Sigmoid colon (tissue), 4 donors: Measurements from ENCODE around the gene PTH2R.

Source experiments
- CTCF ChIP-seq, 4 experiments: fragments of 450-650 bp in 3 of 4; fragments of 200-600 bp in 1 of 4; IDR thresholded peaks; one replicate each; pipeline ENCODE4 v1.5.1; 2016 to 2019; ENCODE audit warnings: antibody characterized with exemption in 4 of 4, mild to moderate bottlenecking in 3 of 4, moderate library complexity in 2 of 4
- EP300 ChIP-seq, 4 donors: sonication (generic); formaldehyde crosslinking; IDR thresholded peaks; one replicate each; pipeline ENCODE4 v1.6.1; 2017; ENCODE audit warnings: antibody characterized with exemption in 4 of 4
- POLR2A ChIP-seq, 2 donors: fragments of 450-650 bp; IDR thresholded peaks; one replicate each; pipeline ENCODE4 v1.6.1; 2016; ENCODE audit warnings: antibody characterized with exemption in 2 of 2, mild to moderate bottlenecking in 2 of 2, moderate library complexity in 2 of 2
- POLR2AphosphoS5 ChIP-seq, 4 donors: sonication (generic); formaldehyde crosslinking; IDR thresholded peaks; one replicate each; pipeline ENCODE4 v1.6.1; 2017; ENCODE audit warnings: antibody characterized with exemption in 4 of 4

GRCh38 chr2:208515099-208515498 lies 108.5 kb downstream of the PTH2R start:
- no peak for TF ChIP-seq CTCF (IDR thresholded peaks at IDR 0.05)
- no peak for TF ChIP-seq POLR2AphosphoS5 (IDR thresholded peaks at IDR 0.05)
- no peak for TF ChIP-seq POLR2A (IDR thresholded peaks at IDR 0.05)
- no peak for TF ChIP-seq EP300 (IDR thresholded peaks at IDR 0.05)
